IMR-90 (cell line): ENCODE data around the gene CSF1. TPM values are rescaled to one million over a fixed set of nuclear protein-coding genes. Genes with fewer than 3 reads are reported as not detected.

Source experiments
- ATAC-seq: fragments of 200-7000 bp; cut with Tn5 transposase; 2 replicates; pipeline ENCODE4 v1.9.1; 2020; ENCODE audit warnings: low read depth, mild to moderate bottlenecking, moderate library complexity
- BruUV-seq: library from RNA; stranded (reverse); fragments of 400-500 nt; replicated peaks from 2 replicates; lab custom pipeline; 2021; lab: Mats Ljungman, UMichigan
- CTCF ChIA-PET: fragments of 300-600 bp; formaldehyde crosslinking; extraction: SDS; loops from one replicate; lab custom pipeline; 2021; ENCODE audit warnings: antibody characterized with exemption; lab: Yijun Ruan, JAX
- POLR2A ChIA-PET: fragments of 300-600 bp; sonication (Branson Sonifier 250); formaldehyde crosslinking; loops from one replicate; lab custom pipeline; 2022; ENCODE audit warnings: antibody characterized with exemption; ENCODE audit not compliant: unreplicated experiment; lab: Charles Lee
- DNase-seq: peaks from one replicate; pipeline ENCODE4 v3.0.0; 2013
- H2AFZ ChIP-seq: replicated peaks from 2 replicates; pipeline ENCODE3; 2013; ENCODE audit warnings: low read length, mild to moderate bottlenecking; ENCODE audit not compliant: poor library complexity
- H2AK5ac ChIP-seq: 2 replicates; pipeline ENCODE4 v1.6.1; 2013; ENCODE audit warnings: low read depth, low read length, inconsistent platforms
- H2AK9ac ChIP-seq: replicated peaks from 2 replicates; pipeline ENCODE3; 2013; ENCODE audit warnings: mild to moderate bottlenecking, low read depth, low read length, moderate library complexity; ENCODE audit not compliant: poor library complexity
- H2BK120ac ChIP-seq: 2 replicates; pipeline ENCODE4 v1.6.1; 2013; ENCODE audit warnings: low read depth, low read length, inconsistent platforms
- H2BK15ac ChIP-seq: 3 replicates; pipeline ENCODE4 v1.6.1; 2013; ENCODE audit warnings: low read depth, low read length, inconsistent platforms
- H2BK20ac ChIP-seq: 2 replicates; pipeline ENCODE4 v1.6.1; 2013; ENCODE audit warnings: low read depth, mild to moderate bottlenecking, inconsistent platforms, low read length, moderate library complexity
- H2BK5ac ChIP-seq: 2 replicates; pipeline ENCODE4 v1.6.1; 2013; ENCODE audit warnings: mild to moderate bottlenecking, low read depth, low read length, inconsistent platforms; ENCODE audit not compliant: poor library complexity, severe bottlenecking
- H3K14ac ChIP-seq: replicated peaks from 2 replicates; pipeline ENCODE4 v1.6.1; 2013; ENCODE audit warnings: low read depth, low read length, inconsistent platforms
- H3K18ac ChIP-seq: 2 replicates; pipeline ENCODE4 v1.6.1; 2013; ENCODE audit warnings: low read depth, low read length, control low read depth
- H3K23ac ChIP-seq: 2 replicates; pipeline ENCODE4 v1.6.1; 2013; ENCODE audit warnings: low read depth, low read length, inconsistent platforms
- H3K27ac ChIP-seq: 2 replicates; pipeline ENCODE4 v1.5.1; 2013; ENCODE audit warnings: mild to moderate bottlenecking, control low read depth, low read length; ENCODE audit not compliant: insufficient read depth
- H3K27me3 ChIP-seq: 2 replicates; pipeline ENCODE4 v1.6.1; 2013; ENCODE audit warnings: low read length; ENCODE audit not compliant: control insufficient read depth, insufficient read depth
- H3K36me3 ChIP-seq: 2 replicates; pipeline ENCODE4 v1.6.1; 2013; ENCODE audit warnings: low read length, mixed read lengths; ENCODE audit not compliant: control insufficient read depth, insufficient read depth
- H3K4ac ChIP-seq: 2 replicates; pipeline ENCODE4 v1.6.1; 2013; ENCODE audit warnings: low read depth, low read length, inconsistent platforms
- H3K4me1 ChIP-seq: 2 replicates; pipeline ENCODE4 v1.6.1; 2013; ENCODE audit warnings: low read length, mixed read lengths; ENCODE audit not compliant: control insufficient read depth, insufficient read depth
- H3K4me2 ChIP-seq: 2 replicates; pipeline ENCODE4 v1.6.1; 2013; ENCODE audit warnings: low read depth, mild to moderate bottlenecking, control low read depth, low read length, moderate library complexity
- H3K4me3 ChIP-seq: 2 replicates; pipeline ENCODE4 v1.5.1; 2013; ENCODE audit warnings: low read depth, mild to moderate bottlenecking, control low read depth, low read length, moderate library complexity; ENCODE audit not compliant: insufficient read depth
- H3K56ac ChIP-seq: 2 replicates; pipeline ENCODE4 v1.6.1; 2013; ENCODE audit warnings: low read length, inconsistent platforms; ENCODE audit not compliant: insufficient read depth; ENCODE audit errors: extremely low read depth
- H3K79me1 ChIP-seq, 2 experiments: 2 replicates each; pipeline ENCODE4 v1.6.1; 2013; ENCODE audit warnings: low read length in 2 of 2, inconsistent platforms in 1 of 2, low read depth in 1 of 2
- H3K9ac ChIP-seq: 2 replicates; pipeline ENCODE4 v1.6.1; 2013; ENCODE audit warnings: low read depth, low read length, control low read depth
- H3K9me1 ChIP-seq: 2 replicates; pipeline ENCODE4 v1.6.1; 2013; ENCODE audit warnings: low read length, inconsistent platforms; ENCODE audit not compliant: insufficient read depth
- H3K9me3 ChIP-seq: 2 replicates; pipeline ENCODE4 v1.6.1; 2013; ENCODE audit warnings: low read length; ENCODE audit not compliant: control insufficient read depth, insufficient read depth
- H4K20me1 ChIP-seq: 2 replicates; pipeline ENCODE4 v1.6.1; 2013; ENCODE audit warnings: low read length, inconsistent platforms; ENCODE audit not compliant: insufficient read depth
- H4K5ac ChIP-seq: 2 replicates; pipeline ENCODE4 v1.6.1; 2013; ENCODE audit warnings: mild to moderate bottlenecking, low read depth, low read length, control low read depth
- H4K8ac ChIP-seq, 2 experiments: 2 replicates each; pipeline ENCODE4 v1.6.1; 2013; ENCODE audit warnings: low read depth in 2 of 2, low read length in 2 of 2, control low read depth in 1 of 2, inconsistent platforms in 1 of 2
- H4K91ac ChIP-seq: 2 replicates; pipeline ENCODE4 v1.6.1; 2013; ENCODE audit warnings: low read depth, low read length, inconsistent platforms; ENCODE audit not compliant: insufficient read depth
- BHLHE40 ChIP-seq: fragments of 150-350 bp; IDR thresholded peaks from 2 replicates; pipeline ENCODE4 v1.6.1; 2016; ENCODE audit warnings: mild to moderate bottlenecking, low read depth, low read length
- CEBPB ChIP-seq: IDR thresholded peaks from 2 replicates; pipeline ENCODE4 v1.6.1; 2012; ENCODE audit warnings: low read depth, low read length, improper control_type of control experiment
- CHD1 ChIP-seq: IDR thresholded peaks from 2 replicates; pipeline ENCODE4 v1.6.1; 2012; ENCODE audit warnings: low read depth, low read length, improper control_type of control experiment
- ELK1 ChIP-seq: fragments of 150-350 bp; IDR thresholded peaks from 2 replicates; pipeline ENCODE4 v1.6.1; 2016; ENCODE audit warnings: low read depth, mild to moderate bottlenecking, low read length, moderate library complexity, borderline replicate concordance
- MAZ ChIP-seq: IDR thresholded peaks from 2 replicates; pipeline ENCODE4 v1.6.1; 2012; ENCODE audit warnings: low read depth, mild to moderate bottlenecking, low read length, improper control_type of control experiment, moderate library complexity, borderline replicate concordance
- MXI1 ChIP-seq: IDR thresholded peaks from 2 replicates; pipeline ENCODE4 v1.6.1; 2012; ENCODE audit warnings: low read depth, mild to moderate bottlenecking, low read length, moderate library complexity, borderline replicate concordance
- RCOR1 ChIP-seq: IDR thresholded peaks from 2 replicates; pipeline ENCODE4 v1.6.1; 2012; ENCODE audit warnings: mild to moderate bottlenecking, low read length, improper control_type of control experiment; ENCODE audit not compliant: insufficient replicate concordance
- RFX5 ChIP-seq: IDR thresholded peaks from 2 replicates; pipeline ENCODE4 v1.8.0; 2012; ENCODE audit warnings: low read depth, mild to moderate bottlenecking, low read length, moderate library complexity
- SMC3 ChIP-seq: fragments of 150-350 bp; IDR thresholded peaks from 2 replicates; pipeline ENCODE4 v1.6.1; 2016; ENCODE audit warnings: low read depth, mild to moderate bottlenecking, antibody characterized with exemption, low read length, moderate library complexity
- USF2 ChIP-seq: fragments of 150-350 bp; IDR thresholded peaks from 2 replicates; pipeline ENCODE4 v1.6.1; 2017; ENCODE audit warnings: mild to moderate bottlenecking, antibody characterized with exemption, low read length, low read depth
- WGBS, 2 experiments: methylation state at CpG; one replicate each; pipeline versions ENCODE4 v1.1.5 to v1.1.7; 2013; ENCODE audit warnings: missing lambda C conversion rate in 2 of 2; ENCODE audit not compliant: insufficient read length in 1 of 2; ENCODE audit errors: extremely low coverage in 2 of 2; 5-methylcytosine and 5-hydroxymethylcytosine counted together
- dilution Hi-C: fragments of 300-500 bp; cut with HindIII; formaldehyde crosslinking; loops from one replicate; pipeline ENCODE4 v1.14.3; 2018; ENCODE audit warnings: low sequenced_read_pairs; ENCODE audit not compliant: unreplicated experiment
- in situ Hi-C: fragments of 300-500 bp; cut with MboI; formaldehyde crosslinking; loops from 3 replicates; pipeline ENCODE4 v1.14.3; 2019; ENCODE audit warnings: low sequenced_read_pairs, inconsistent platforms, mixed read lengths
- intact Hi-C: fragments of 100-400 bp; cut with micrococcal nuclease; formaldehyde crosslinking; loops from 2 replicates; pipeline ENCODE4 v1.10.0; 2022
- polyA plus RNA-seq, 3 experiments: library from polyadenylated mRNA; depleted of rRNA; stranded (reverse); fragments of >200 nt; gene quantifications; 2 replicates each; pipeline ENCODE4 v1.2.3, GENCODE V29; 2012; ENCODE audit warnings: low replicate concordance in 1 of 3
- total RNA-seq: library from RNA; depleted of rRNA; stranded (reverse); fragments of >200 nt; gene quantifications from 2 replicates; pipeline ENCODE4 v1.2.3, GENCODE V29; 2012

The CSF1 gene
- total and polyA plus RNA-seq, 2 of the 4 experiments (the other 2 are of a cell fraction), result 14.3 to 22.0 TPM

- in situ Hi-C loops, result no loop called here
- CTCF ChIA-PET, result no interaction called here
Measured at GRCh38 chr1:109889094-109889493, 21.6 kb upstream of the CSF1 start.

More at GRCh38 chr1:109889094-109889493, 21.6 kb upstream of the CSF1 start:
- no peaks in the 10 kb centered on the region for H3K9me3 ChIP-seq
- POLR2A ChIA-PET, result no interaction called here
- no peak for TF ChIP-seq MAZ
- no peak for TF ChIP-seq RFX5
- no peak for TF ChIP-seq BHLHE40
- TF ChIP-seq MXI1, result no peak
- TF ChIP-seq CEBPB, result no peak
- TF ChIP-seq CHD1, result no peak
- no peak for TF ChIP-seq RCOR1
- no peak for TF ChIP-seq SMC3
- no peak for TF ChIP-seq USF2
- no peak for TF ChIP-seq ELK1
- H2AK5ac ChIP-seq, result no peak overlapping the region
- no peak overlapping the region for H4K8ac ChIP-seq
- no peak overlapping the region for H3K56ac ChIP-seq
- H3K4me1 ChIP-seq, result peaks cover 4% of the 10 kb centered on the region; the same call in 1 of the 2 replicates
- ATAC-seq (no peak), DNase-seq (no peak)
- H3K27ac ChIP-seq, result no peak overlapping the region
- no peak overlapping the region for H3K4ac ChIP-seq
- no peak overlapping the region for H3K18ac ChIP-seq
- H2BK20ac ChIP-seq, result no peak overlapping the region
- dilution Hi-C loops (no loop called here), intact Hi-C loops (no loop called here)
- H2BK5ac ChIP-seq, result no peak overlapping the region
- no peak overlapping the region for H3K4me2 ChIP-seq
- H2BK15ac ChIP-seq, result no peak overlapping the region
- H2BK120ac ChIP-seq, result no peak overlapping the region
- 95% methylated on average over 2 of the region's 3 CpGs; no CpG with 5 or more reads in 1 of the 2 experiments for WGBS, 2 experiments
- no peaks in the 10 kb centered on the region for H3K36me3 ChIP-seq
- H3K79me1 ChIP-seq, result no peaks in the 10 kb centered on the region
- no peak overlapping the region for H4K91ac ChIP-seq
- peaks cover 8% of the 10 kb centered on the region; the same call in 1 of the 2 replicates for H3K9me1 ChIP-seq
- H3K23ac ChIP-seq, result no peak overlapping the region
- no peak overlapping the region for H3K4me3 ChIP-seq
- no peak overlapping the region for H4K5ac ChIP-seq
- no TSS peak for BruUV-seq
- no peak overlapping the region for H2AK9ac ChIP-seq
- no peaks in the 10 kb centered on the region for H3K27me3 ChIP-seq
- no peak overlapping the region for H2AFZ ChIP-seq
- no peaks in the 10 kb centered on the region for H4K20me1 ChIP-seq
- H3K9ac ChIP-seq, result no peak overlapping the region
- no peak overlapping the region for H3K14ac ChIP-seq
